Stimulated activated CD4-positive, alpha-beta T cell treated with anti-CD3 and anti-CD28 coated beads, TNF-alpha, amount 100 ng/mL, for 24 hours (primary cell): ENCODE data around the gene MED10.
"Not testable (repeated sequence)": the region's sequence is repeated elsewhere in the genome, so short reads cannot be mapped to it uniquely, and the experiment has no call there.

Source experiments
- DNase-seq, 3 experiments: peaks; one replicate each; pipeline ENCODE4 v3.0.0-alpha.2; 2020; ENCODE audit warnings: low read depth in 3 of 3

Gene MED10

DNA sequence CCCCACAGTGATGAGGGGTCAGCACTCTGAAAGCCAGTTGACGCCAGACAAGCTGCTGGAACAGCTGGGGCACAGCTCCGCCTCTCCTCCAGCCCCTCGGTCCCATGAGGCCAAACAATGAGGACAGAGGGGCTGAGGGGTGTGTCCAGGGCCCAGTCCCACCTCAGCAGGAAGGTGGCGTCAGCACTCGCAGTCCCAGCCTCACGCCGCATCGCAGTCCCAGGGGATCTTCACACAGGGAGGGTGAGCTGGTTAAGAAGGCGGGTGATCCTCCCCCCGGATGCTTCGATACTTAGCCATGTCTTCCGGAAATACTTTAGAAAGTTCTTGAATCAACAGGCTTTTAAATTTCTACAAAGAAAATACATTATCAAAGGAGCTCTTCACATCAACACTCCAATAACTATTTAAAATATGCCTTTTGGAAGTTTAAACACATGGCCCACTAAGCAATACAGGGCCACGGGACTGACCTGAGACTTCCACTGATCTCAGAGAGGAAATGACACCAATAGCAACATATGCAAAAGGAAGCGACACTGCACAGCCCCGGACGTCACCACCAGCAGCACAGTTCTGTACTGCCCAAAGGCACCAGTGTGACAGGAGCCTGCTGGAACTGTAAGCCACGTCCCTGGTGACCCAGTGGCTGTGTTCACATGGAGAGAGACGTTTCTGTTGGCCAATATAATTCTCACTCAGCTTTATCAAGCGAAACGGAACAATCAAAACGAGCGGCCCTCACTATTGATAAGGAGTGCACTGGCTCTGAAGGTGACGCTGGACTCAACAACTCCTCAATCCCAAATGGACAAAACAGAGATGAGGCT lies 5.9 kb downstream of the MED10 start:
- no peak for DNase-seq

GRCh38 chr5:6371079-6371810 lies 7.1 kb downstream of the MED10 start:
- DNase-seq: no peak

DNA sequence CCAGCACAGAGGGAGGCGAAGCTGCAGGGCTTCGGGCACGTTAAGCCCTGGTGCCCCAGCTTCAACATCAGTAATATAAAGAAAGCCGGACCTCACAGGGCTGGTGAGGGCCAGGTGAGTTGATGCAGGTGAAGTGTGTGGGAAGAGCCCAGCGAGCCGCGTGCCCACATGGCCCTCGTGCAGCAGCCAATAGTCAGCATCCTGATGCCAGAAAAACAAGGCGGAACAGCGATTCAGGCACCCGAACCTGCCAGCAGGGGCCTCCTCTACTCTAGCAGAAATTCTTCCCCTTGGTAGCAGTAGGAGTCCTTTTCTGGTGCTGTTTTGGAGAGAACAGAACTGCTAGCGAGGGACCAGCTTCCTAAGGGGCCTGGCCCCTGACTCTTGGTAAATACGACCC lies 7.8 kb downstream of the MED10 start:
- DNase-seq: no peak

GRCh38 chr5:6365977-6366590 lies 12.3 kb downstream of the MED10 start:
- no peak for DNase-seq

DNA sequence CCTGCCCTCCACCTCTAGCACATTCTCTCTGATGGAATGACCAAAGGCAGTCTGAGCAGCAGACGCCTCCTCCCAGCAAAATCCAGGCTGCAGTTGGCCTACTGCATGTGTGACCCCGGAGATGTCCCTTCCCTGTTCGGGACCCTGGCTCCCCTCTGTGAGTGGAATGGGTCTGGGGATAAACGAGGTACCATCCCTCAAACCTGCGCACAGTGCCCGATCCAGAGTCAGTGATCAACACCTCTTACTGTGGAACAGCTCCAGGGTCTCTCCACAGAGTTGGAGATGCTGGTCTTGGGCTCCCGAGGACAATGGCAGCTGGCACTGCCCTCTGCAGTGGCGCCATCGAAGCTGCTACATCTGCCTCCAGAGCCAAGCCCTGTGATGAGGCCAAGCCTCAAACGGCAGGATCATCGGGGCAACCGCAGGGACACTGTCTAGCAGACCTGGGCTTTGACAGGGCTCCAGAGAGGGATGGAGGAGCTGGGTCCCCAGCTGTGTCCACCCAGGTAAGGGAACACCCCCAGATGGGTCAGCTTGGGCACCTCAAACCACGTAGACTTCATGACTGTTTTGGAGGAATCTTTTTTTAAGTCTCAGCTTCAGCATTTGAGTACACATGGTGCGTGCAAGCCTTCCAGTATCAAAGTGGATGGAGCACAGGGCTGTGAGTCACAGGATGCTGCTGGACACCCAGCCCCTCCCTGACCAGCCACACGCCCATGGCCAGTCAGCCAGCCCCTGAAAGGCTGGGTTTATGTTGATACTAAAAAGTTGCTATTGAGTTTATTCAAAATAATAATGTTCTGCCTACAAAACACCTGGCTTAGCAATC lies 13.0 kb downstream of the MED10 start:
- no peak for DNase-seq

DNA sequence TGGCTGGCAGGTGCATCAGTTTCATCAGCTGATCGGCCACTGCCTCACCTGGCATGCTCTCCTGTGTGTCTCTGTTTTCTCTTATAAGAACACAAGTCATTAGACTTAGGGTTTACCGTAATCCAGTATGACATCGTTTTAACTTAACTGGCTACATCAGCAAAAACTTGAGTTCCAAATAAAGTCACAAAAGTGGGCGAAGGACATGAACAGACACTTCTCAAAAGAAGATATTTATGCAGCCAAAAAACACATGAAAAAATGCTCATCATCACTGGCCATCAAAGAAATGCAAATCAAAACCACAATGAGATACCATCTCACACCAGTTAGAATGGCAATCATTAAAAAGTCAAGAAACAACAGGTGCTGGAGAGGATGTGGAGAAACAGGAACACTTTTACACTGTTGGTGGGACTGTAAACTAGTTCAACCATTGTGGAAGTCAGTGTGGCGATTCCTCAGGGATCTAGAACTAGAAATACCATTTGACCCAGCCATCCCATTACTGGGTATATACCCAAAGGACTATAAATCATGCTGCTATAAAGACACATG lies 14.8 kb downstream of the MED10 start:
- not testable (repeated sequence) for DNase-seq

DNA sequence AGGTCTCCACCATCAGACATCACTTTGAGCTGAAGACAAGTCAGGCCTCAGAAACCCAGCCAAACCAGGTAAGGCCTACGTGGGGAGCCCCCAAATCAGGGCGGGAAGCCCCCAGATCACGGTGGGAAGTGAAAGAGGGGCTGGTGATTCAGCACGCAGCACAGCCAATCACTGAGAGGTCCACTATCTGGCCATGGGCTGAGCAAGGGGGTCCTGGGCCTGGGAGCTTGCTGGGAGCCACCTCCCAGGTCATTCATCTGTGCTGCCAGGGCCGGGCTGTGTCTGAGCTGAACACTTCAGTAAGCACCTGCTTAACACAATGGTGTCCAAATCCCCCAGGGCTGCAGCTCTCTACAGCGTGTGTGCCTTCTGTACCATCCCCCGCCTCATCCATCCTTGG lies 15.5 kb downstream of the MED10 start:
- no peak for DNase-seq

- no peak for DNase-seq
These were observed 17.2 kb downstream of the MED10 start for GRCh38 chr5:6361101-6361500.

- no peak for DNase-seq
These were observed 17.8 kb downstream of the MED10 start for GRCh38 chr5:6360323-6361072.

- no peak for DNase-seq
These were observed 18.6 kb downstream of the MED10 start for GRCh38 chr5:6359555-6360322.

DNA sequence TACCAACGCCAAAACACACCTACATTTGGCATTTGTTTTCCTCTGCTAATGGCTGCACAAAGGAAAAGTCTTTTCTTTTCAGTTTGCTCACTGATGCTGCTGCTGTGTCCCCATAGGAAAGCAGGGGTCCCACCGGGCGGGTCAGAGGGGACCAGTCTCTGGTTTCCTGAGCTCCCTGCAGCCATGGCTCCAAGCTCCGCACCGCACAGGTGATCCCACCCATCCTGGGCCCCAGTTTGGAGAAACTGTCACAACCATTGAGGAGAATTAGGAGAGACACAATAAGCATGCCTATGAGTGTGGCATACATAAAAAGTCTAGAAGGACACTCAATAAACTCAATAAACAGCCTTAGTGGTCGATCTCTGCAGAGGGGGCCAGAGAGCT lies 19.9 kb downstream of the MED10 start:
- no peak for DNase-seq

- DNase-seq: not testable (repeated sequence)
These were observed 20.4 kb downstream of the MED10 start for GRCh38 chr5:6357817-6358433.

DNA sequence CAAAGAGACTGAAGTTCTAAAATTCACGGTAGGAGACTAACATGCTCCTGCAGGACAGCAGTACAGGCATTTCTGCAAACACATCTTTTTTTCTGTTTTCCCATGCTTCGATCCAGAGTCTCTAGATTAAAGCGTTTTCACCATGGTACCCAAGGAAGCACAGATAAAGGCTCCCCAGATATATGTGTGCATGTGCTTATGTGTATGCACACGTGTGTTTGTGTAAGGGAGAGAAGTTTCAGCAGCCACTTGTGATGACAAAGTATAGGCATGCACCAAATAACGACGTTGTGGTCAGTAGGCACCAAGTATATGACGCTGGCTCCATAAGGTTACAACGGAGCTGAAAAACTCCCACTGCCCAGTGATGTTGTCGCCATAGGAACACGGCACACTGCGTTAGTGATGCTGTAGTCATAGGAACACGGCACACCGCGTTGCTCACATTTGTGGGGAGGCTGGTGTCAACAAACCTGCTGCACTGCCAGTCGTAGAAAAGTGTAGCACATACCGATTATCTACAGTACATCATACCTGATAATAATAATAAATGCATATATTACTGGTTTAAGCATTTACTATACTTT lies 21.7 kb downstream of the MED10 start:
- DNase-seq: no peak

DNA sequence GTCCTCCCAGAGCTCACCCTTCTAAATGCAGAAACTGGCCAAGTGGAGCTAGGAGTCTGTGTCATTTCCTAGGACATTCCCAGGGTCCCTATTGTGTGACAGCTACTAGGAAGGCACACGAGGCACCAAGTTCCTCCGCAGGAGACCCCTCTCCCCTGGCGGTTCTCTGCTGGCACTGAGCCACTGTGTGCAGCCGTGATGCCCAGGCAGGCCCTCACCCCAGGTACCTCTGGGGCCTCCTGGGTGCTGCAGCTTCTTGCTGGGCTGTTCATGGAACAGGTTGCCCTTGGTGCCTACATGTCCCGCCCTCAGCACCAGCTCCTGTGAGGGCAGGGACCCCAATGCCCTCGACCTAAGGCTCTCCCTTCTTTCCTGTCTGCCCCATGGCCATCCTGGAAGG lies 23.1 kb downstream of the MED10 start:
- no peak for DNase-seq

DNA sequence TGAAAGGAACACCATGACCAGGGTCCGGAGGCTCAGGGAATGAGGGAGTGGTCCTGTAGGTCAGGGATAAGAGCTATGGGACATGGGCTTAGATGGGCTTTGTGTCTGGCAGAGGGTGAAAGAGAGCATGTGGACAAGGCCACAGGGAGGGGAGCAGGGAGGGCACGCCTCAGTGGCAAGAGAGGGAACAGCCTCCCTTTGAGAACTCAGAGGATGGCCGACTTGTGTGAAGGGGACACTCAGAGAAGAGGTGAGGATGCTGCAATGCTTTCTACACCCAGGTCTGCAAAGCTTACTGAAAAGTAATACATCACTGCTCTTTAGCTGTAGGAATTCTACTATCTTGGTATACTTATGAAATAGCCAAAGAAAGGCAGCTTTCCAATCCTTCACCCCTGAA lies 23.5 kb downstream of the MED10 start:
- no peak for DNase-seq

- DNase-seq: no peak
These were observed 24.6 kb downstream of the MED10 start for GRCh38 chr5:6353602-6354302.

DNA sequence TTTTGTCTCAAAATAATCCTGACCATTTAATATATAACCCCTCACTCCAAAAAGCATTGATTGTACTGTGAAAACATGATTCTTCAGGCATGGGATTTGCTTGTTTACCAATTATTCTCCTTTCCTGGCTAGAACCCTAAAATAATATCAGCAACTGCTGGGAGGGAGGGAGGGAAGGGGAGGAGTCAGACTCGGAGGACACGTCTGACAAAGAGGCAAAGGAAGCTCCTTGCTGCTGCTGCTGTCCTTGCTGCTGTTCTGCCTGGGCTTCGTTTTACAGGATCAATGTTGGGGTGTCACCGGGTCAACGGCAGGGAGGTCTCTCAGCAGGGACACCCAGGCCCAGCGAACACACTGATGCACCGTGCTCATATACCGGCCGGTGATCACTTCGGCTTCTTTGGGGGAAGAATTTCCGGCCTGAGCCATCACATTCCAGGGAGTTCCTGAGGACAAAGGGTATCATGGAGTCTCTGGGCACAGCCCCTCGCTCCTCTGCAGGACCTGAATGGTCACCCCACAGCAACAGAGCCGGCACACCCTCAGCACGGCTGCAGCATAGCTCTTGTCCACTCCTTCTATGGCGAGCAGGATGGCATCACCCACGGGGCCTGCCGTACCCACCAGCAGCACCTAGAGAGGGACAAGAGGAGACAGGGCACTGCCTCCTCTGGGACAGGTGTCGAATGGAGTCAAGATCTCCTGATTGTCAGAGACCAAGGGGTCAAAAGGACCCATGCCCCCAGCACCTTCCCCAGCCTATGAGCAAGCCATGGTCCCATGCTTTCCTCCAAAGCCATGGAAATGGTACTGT lies 27.9 kb downstream of the MED10 start:
- no peak for DNase-seq

- DNase-seq: no peak
These were observed 29.0 kb downstream of the MED10 start for GRCh38 chr5:6349387-6349786.
